HepG2 (cell line): ENCODE results near the gene NELL2.

Source experiments
- AKAP8 ChIP-seq: sonication (generic); formaldehyde crosslinking; IDR thresholded peaks from 2 replicates; pipeline ENCODE4 v1.5.1; 2020; ENCODE audit warnings: mild to moderate bottlenecking, missing genetic modification reagents
- CTCF ChIP-seq: sonication (generic); formaldehyde crosslinking; IDR thresholded peaks from 2 replicates; pipeline ENCODE4 v1.5.0; 2020; ENCODE audit warnings: mild to moderate bottlenecking, missing genetic modification reagents, moderate library complexity
- ETV6 ChIP-seq: sonication (generic); formaldehyde crosslinking; conservative IDR thresholded peaks from 2 replicates; pipeline ENCODE4 v1.4.0; 2020; ENCODE audit warnings: missing genetic modification reagents
- FOSL1 ChIP-seq: sonication (generic); formaldehyde crosslinking; IDR thresholded peaks from 2 replicates; pipeline ENCODE4 v1.9.0; 2021; ENCODE audit warnings: missing genetic modification reagents, borderline replicate concordance
- JDP2 ChIP-seq: sonication (generic); formaldehyde crosslinking; IDR thresholded peaks from 2 replicates; pipeline ENCODE4 v1.8.1; 2022; ENCODE audit warnings: missing genetic modification reagents, borderline replicate concordance
- NR3C1 ChIP-seq: sonication (generic); formaldehyde crosslinking; IDR thresholded peaks from 2 replicates; pipeline ENCODE4 v1.4.0; 2020; ENCODE audit warnings: missing genetic modification reagents
- SIN3B ChIP-seq: fragments of 150-350 bp; IDR thresholded peaks from 2 replicates; pipeline ENCODE4 v1.6.1; 2014; ENCODE audit warnings: low read length
- ZNF879 ChIP-seq: sonication (generic); formaldehyde crosslinking; IDR thresholded peaks from 2 replicates; pipeline ENCODE4 v1.8.1; 2023; ENCODE audit warnings: missing genetic modification reagents
- TF ChIP-seq, protein P1 (sequence below): sonication (generic); formaldehyde crosslinking; IDR thresholded peaks from 2 replicates; pipeline ENCODE4 v1.4.0; 2020; ENCODE audit warnings: missing genetic modification reagents

GRCh38 chr12:44589697-44590096 lies 286.4 kb downstream of the NELL2 start:
- TF ChIP-seq FOSL1 (CRISPR knock-in tag), result no peak
- TF ChIP-seq CTCF (CRISPR knock-in tag), result no peak
- no peak for TF ChIP-seq SIN3B
- TF ChIP-seq NR3C1 (CRISPR knock-in tag), result no peak
- TF ChIP-seq JDP2 (CRISPR knock-in tag), result no peak
- no peak for TF ChIP-seq ZNF879
- TF ChIP-seq AKAP8, result no peak
- TF ChIP-seq, protein P1, sequence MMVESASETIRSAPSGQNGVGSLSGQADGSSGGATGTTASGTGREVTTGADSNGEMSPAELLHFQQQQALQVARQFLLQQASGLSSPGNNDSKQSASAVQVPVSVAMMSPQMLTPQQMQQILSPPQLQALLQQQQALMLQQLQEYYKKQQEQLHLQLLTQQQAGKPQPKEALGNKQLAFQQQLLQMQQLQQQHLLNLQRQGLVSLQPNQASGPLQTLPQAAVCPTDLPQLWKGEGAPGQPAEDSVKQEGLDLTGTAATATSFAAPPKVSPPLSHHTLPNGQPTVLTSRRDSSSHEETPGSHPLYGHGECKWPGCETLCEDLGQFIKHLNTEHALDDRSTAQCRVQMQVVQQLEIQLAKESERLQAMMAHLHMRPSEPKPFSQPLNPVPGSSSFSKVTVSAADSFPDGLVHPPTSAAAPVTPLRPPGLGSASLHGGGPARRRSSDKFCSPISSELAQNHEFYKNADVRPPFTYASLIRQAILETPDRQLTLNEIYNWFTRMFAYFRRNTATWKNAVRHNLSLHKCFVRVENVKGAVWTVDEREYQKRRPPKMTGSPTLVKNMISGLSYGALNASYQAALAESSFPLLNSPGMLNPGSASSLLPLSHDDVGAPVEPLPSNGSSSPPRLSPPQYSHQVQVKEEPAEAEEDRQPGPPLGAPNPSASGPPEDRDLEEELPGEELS (CRISPR knock-in tag), result no peak
- no peak for TF ChIP-seq ETV6
